IMR-90 (cell line): Measurements from ENCODE around the gene CREB3L1. TPM values are rescaled to one million over a fixed set of nuclear protein-coding genes. Genes with fewer than 3 reads are reported as not detected.

Source experiments
- ATAC-seq: fragments of 200-7000 bp; cut with Tn5 transposase; 2 replicates; pipeline ENCODE4 v1.9.1; 2020; ENCODE audit warnings: low read depth, mild to moderate bottlenecking, moderate library complexity
- BruUV-seq: library from RNA; stranded (reverse); fragments of 400-500 nt; replicated peaks from 2 replicates; lab custom pipeline; 2021; lab: Mats Ljungman, UMichigan
- CTCF ChIA-PET: fragments of 300-600 bp; formaldehyde crosslinking; extraction: SDS; loops from one replicate; lab custom pipeline; 2021; ENCODE audit warnings: antibody characterized with exemption; lab: Yijun Ruan, JAX
- POLR2A ChIA-PET: fragments of 300-600 bp; sonication (Branson Sonifier 250); formaldehyde crosslinking; loops from one replicate; lab custom pipeline; 2022; ENCODE audit warnings: antibody characterized with exemption; ENCODE audit not compliant: unreplicated experiment; lab: Charles Lee
- DNase-seq: peaks from one replicate; pipeline ENCODE4 v3.0.0; 2013
- H2AFZ ChIP-seq: replicated peaks from 2 replicates; pipeline ENCODE3; 2013; ENCODE audit warnings: low read length, mild to moderate bottlenecking; ENCODE audit not compliant: poor library complexity
- H2AK5ac ChIP-seq: 2 replicates; pipeline ENCODE4 v1.6.1; 2013; ENCODE audit warnings: low read depth, low read length, inconsistent platforms
- H2AK9ac ChIP-seq: replicated peaks from 2 replicates; pipeline ENCODE3; 2013; ENCODE audit warnings: mild to moderate bottlenecking, low read depth, low read length, moderate library complexity; ENCODE audit not compliant: poor library complexity
- H2BK120ac ChIP-seq: 2 replicates; pipeline ENCODE4 v1.6.1; 2013; ENCODE audit warnings: low read depth, low read length, inconsistent platforms
- H2BK15ac ChIP-seq: 3 replicates; pipeline ENCODE4 v1.6.1; 2013; ENCODE audit warnings: low read depth, low read length, inconsistent platforms
- H2BK20ac ChIP-seq: 2 replicates; pipeline ENCODE4 v1.6.1; 2013; ENCODE audit warnings: low read depth, mild to moderate bottlenecking, inconsistent platforms, low read length, moderate library complexity
- H2BK5ac ChIP-seq: 2 replicates; pipeline ENCODE4 v1.6.1; 2013; ENCODE audit warnings: mild to moderate bottlenecking, low read depth, low read length, inconsistent platforms; ENCODE audit not compliant: poor library complexity, severe bottlenecking
- H3K14ac ChIP-seq: replicated peaks from 2 replicates; pipeline ENCODE4 v1.6.1; 2013; ENCODE audit warnings: low read depth, low read length, inconsistent platforms
- H3K18ac ChIP-seq: 2 replicates; pipeline ENCODE4 v1.6.1; 2013; ENCODE audit warnings: low read depth, low read length, control low read depth
- H3K23ac ChIP-seq: 2 replicates; pipeline ENCODE4 v1.6.1; 2013; ENCODE audit warnings: low read depth, low read length, inconsistent platforms
- H3K27ac ChIP-seq: 2 replicates; pipeline ENCODE4 v1.5.1; 2013; ENCODE audit warnings: mild to moderate bottlenecking, control low read depth, low read length; ENCODE audit not compliant: insufficient read depth
- H3K27me3 ChIP-seq: 2 replicates; pipeline ENCODE4 v1.6.1; 2013; ENCODE audit warnings: low read length; ENCODE audit not compliant: control insufficient read depth, insufficient read depth
- H3K36me3 ChIP-seq: 2 replicates; pipeline ENCODE4 v1.6.1; 2013; ENCODE audit warnings: low read length, mixed read lengths; ENCODE audit not compliant: control insufficient read depth, insufficient read depth
- H3K4ac ChIP-seq: 2 replicates; pipeline ENCODE4 v1.6.1; 2013; ENCODE audit warnings: low read depth, low read length, inconsistent platforms
- H3K4me1 ChIP-seq: 2 replicates; pipeline ENCODE4 v1.6.1; 2013; ENCODE audit warnings: low read length, mixed read lengths; ENCODE audit not compliant: control insufficient read depth, insufficient read depth
- H3K4me2 ChIP-seq: 2 replicates; pipeline ENCODE4 v1.6.1; 2013; ENCODE audit warnings: low read depth, mild to moderate bottlenecking, control low read depth, low read length, moderate library complexity
- H3K4me3 ChIP-seq: 2 replicates; pipeline ENCODE4 v1.5.1; 2013; ENCODE audit warnings: low read depth, mild to moderate bottlenecking, control low read depth, low read length, moderate library complexity; ENCODE audit not compliant: insufficient read depth
- H3K56ac ChIP-seq: 2 replicates; pipeline ENCODE4 v1.6.1; 2013; ENCODE audit warnings: low read length, inconsistent platforms; ENCODE audit not compliant: insufficient read depth; ENCODE audit errors: extremely low read depth
- H3K79me1 ChIP-seq, 2 experiments: 2 replicates each; pipeline ENCODE4 v1.6.1; 2013; ENCODE audit warnings: low read length in 2 of 2, inconsistent platforms in 1 of 2, low read depth in 1 of 2
- H3K9ac ChIP-seq: 2 replicates; pipeline ENCODE4 v1.6.1; 2013; ENCODE audit warnings: low read depth, low read length, control low read depth
- H3K9me1 ChIP-seq: 2 replicates; pipeline ENCODE4 v1.6.1; 2013; ENCODE audit warnings: low read length, inconsistent platforms; ENCODE audit not compliant: insufficient read depth
- H3K9me3 ChIP-seq: 2 replicates; pipeline ENCODE4 v1.6.1; 2013; ENCODE audit warnings: low read length; ENCODE audit not compliant: control insufficient read depth, insufficient read depth
- H4K20me1 ChIP-seq: 2 replicates; pipeline ENCODE4 v1.6.1; 2013; ENCODE audit warnings: low read length, inconsistent platforms; ENCODE audit not compliant: insufficient read depth
- H4K5ac ChIP-seq: 2 replicates; pipeline ENCODE4 v1.6.1; 2013; ENCODE audit warnings: mild to moderate bottlenecking, low read depth, low read length, control low read depth
- H4K8ac ChIP-seq, 2 experiments: 2 replicates each; pipeline ENCODE4 v1.6.1; 2013; ENCODE audit warnings: low read depth in 2 of 2, low read length in 2 of 2, control low read depth in 1 of 2, inconsistent platforms in 1 of 2
- H4K91ac ChIP-seq: 2 replicates; pipeline ENCODE4 v1.6.1; 2013; ENCODE audit warnings: low read depth, low read length, inconsistent platforms; ENCODE audit not compliant: insufficient read depth
- CEBPB ChIP-seq: IDR thresholded peaks from 2 replicates; pipeline ENCODE4 v1.6.1; 2012; ENCODE audit warnings: low read depth, low read length, improper control_type of control experiment
- CHD1 ChIP-seq: IDR thresholded peaks from 2 replicates; pipeline ENCODE4 v1.6.1; 2012; ENCODE audit warnings: low read depth, low read length, improper control_type of control experiment
- ELK1 ChIP-seq: fragments of 150-350 bp; IDR thresholded peaks from 2 replicates; pipeline ENCODE4 v1.6.1; 2016; ENCODE audit warnings: low read depth, mild to moderate bottlenecking, low read length, moderate library complexity, borderline replicate concordance
- FOS ChIP-seq: fragments of 150-350 bp; IDR thresholded peaks from 2 replicates; pipeline ENCODE4 v1.6.1; 2016; ENCODE audit warnings: low read depth, low read length
- MAFK ChIP-seq: IDR thresholded peaks from 2 replicates; pipeline ENCODE4 v1.6.1; 2012; ENCODE audit warnings: low read depth, low read length, improper control_type of control experiment
- MAZ ChIP-seq: IDR thresholded peaks from 2 replicates; pipeline ENCODE4 v1.6.1; 2012; ENCODE audit warnings: low read depth, mild to moderate bottlenecking, low read length, improper control_type of control experiment, moderate library complexity, borderline replicate concordance
- NFE2L2 ChIP-seq: fragments of 150-350 bp; IDR thresholded peaks from 2 replicates; pipeline ENCODE4 v1.6.1; 2016; ENCODE audit warnings: low read depth, mild to moderate bottlenecking, low read length
- POLR2A ChIP-seq: IDR thresholded peaks from 2 replicates; pipeline ENCODE4 v1.6.1; 2012; ENCODE audit warnings: mild to moderate bottlenecking, low read depth, low read length
- RCOR1 ChIP-seq: IDR thresholded peaks from 2 replicates; pipeline ENCODE4 v1.6.1; 2012; ENCODE audit warnings: mild to moderate bottlenecking, low read length, improper control_type of control experiment; ENCODE audit not compliant: insufficient replicate concordance
- SMC3 ChIP-seq: fragments of 150-350 bp; IDR thresholded peaks from 2 replicates; pipeline ENCODE4 v1.6.1; 2016; ENCODE audit warnings: low read depth, mild to moderate bottlenecking, antibody characterized with exemption, low read length, moderate library complexity
- WGBS, 2 experiments: methylation state at CpG; one replicate each; pipeline versions ENCODE4 v1.1.5 to v1.1.7; 2013; ENCODE audit warnings: missing lambda C conversion rate in 2 of 2; ENCODE audit not compliant: insufficient read length in 1 of 2; ENCODE audit errors: extremely low coverage in 2 of 2; 5-methylcytosine and 5-hydroxymethylcytosine counted together
- dilution Hi-C: fragments of 300-500 bp; cut with HindIII; formaldehyde crosslinking; loops from one replicate; pipeline ENCODE4 v1.14.3; 2018; ENCODE audit warnings: low sequenced_read_pairs; ENCODE audit not compliant: unreplicated experiment
- in situ Hi-C: fragments of 300-500 bp; cut with MboI; formaldehyde crosslinking; loops from 3 replicates; pipeline ENCODE4 v1.14.3; 2019; ENCODE audit warnings: low sequenced_read_pairs, inconsistent platforms, mixed read lengths
- intact Hi-C: fragments of 100-400 bp; cut with micrococcal nuclease; formaldehyde crosslinking; loops from 2 replicates; pipeline ENCODE4 v1.10.0; 2022
- polyA plus RNA-seq, 3 experiments: library from polyadenylated mRNA; depleted of rRNA; stranded (reverse); fragments of >200 nt; gene quantifications; 2 replicates each; pipeline ENCODE4 v1.2.3, GENCODE V29; 2012; ENCODE audit warnings: low replicate concordance in 1 of 3
- total RNA-seq: library from RNA; depleted of rRNA; stranded (reverse); fragments of >200 nt; gene quantifications from 2 replicates; pipeline ENCODE4 v1.2.3, GENCODE V29; 2012
- TF ChIP-seq, protein P1 (sequence below): conservative IDR thresholded peaks from 2 replicates; pipeline ENCODE4 v1.5.1; 2012; ENCODE audit warnings: mild to moderate bottlenecking, low read depth, low read length, improper control_type of control experiment
- TF ChIP-seq, protein P2 (sequence below): fragments of 150-350 bp; IDR thresholded peaks from 2 replicates; pipeline ENCODE4 v1.6.1; 2017; ENCODE audit warnings: mild to moderate bottlenecking, antibody characterized with exemption, low read length, low read depth

CREB3L1 gene
- total and polyA plus RNA-seq, 2 of the 4 experiments (the other 2 are of a cell fraction) = 8.1 to 82.3 TPM

- Histone ChIP-seq H3K4ac (peak overlapping the region; percentile 98), H2BK120ac (peak overlapping the region; percentile 98), H3K27ac (peak overlapping the region; percentile 98), H2AK9ac (peak overlapping the region; percentile 98), H3K9ac (peak overlapping the region; percentile 79), H3K36me3 (peaks cover 11% of the 10 kb centered on the region), H3K14ac (peak overlapping the region; percentile 95), H2BK5ac (peak overlapping the region; percentile 94), H4K91ac (peak overlapping the region; percentile 96), H3K79me1 (peaks cover 22 to 74% of the 10 kb centered on the region in 2 experiments), H3K4me1 (peaks cover 69% of the 10 kb centered on the region), H3K9me3 (no peaks in the 10 kb centered on the region), H2AK5ac (peak overlapping the region; percentile 97), H3K9me1 (peaks cover 30% of the 10 kb centered on the region), H4K8ac (peak overlapping the region; percentile 89 to 90), H3K18ac (peak overlapping the region; percentile 73), H3K4me3 (peak overlapping the region; percentile 41), H2AFZ (peak overlapping the region; percentile 46), H3K27me3 (no peaks in the 10 kb centered on the region), H3K56ac (peak overlapping the region; percentile 93), H2BK15ac (peak overlapping the region; percentile 87; the same call in 2 of the 3 replicates), H4K5ac (peak overlapping the region; percentile 74), H2BK20ac (peak overlapping the region; percentile 97), H3K23ac (peak overlapping the region; percentile 97), H3K4me2 (peak overlapping the region; percentile 78), H4K20me1 (peaks cover 42% of the 10 kb centered on the region)
- ChIA-PET CTCF (interaction anchor here (0.6 to 3.9 kb wide), 4 partner anchors 17 to 55 kb away, joined by 3 to 31 read pairs (median 6); partner anchors contain the start of gene CREB3L1), POLR2A (interaction anchor here (0.6 to 2.3 kb wide), 5 partner anchors 16 to 394 kb away, joined by 4 to 14 read pairs (median 10); no protein-coding TSS in a partner anchor)
- peak; percentile 51 for ATAC-seq
- WGBS, 2 experiments = 40% methylated on average over 1 of the region's 24 CpGs; no CpG with 5 or more reads in 1 of the 2 experiments
- peak; percentile 97 for DNase-seq
- in situ Hi-C loops = no loop called here
- no TSS peak for BruUV-seq
- intact Hi-C loops = no loop called here
- dilution Hi-C loops = no loop called here
- TF ChIP-seq CEBPB = no peak
- no peak for TF ChIP-seq POLR2A
- TF ChIP-seq, protein P1, sequence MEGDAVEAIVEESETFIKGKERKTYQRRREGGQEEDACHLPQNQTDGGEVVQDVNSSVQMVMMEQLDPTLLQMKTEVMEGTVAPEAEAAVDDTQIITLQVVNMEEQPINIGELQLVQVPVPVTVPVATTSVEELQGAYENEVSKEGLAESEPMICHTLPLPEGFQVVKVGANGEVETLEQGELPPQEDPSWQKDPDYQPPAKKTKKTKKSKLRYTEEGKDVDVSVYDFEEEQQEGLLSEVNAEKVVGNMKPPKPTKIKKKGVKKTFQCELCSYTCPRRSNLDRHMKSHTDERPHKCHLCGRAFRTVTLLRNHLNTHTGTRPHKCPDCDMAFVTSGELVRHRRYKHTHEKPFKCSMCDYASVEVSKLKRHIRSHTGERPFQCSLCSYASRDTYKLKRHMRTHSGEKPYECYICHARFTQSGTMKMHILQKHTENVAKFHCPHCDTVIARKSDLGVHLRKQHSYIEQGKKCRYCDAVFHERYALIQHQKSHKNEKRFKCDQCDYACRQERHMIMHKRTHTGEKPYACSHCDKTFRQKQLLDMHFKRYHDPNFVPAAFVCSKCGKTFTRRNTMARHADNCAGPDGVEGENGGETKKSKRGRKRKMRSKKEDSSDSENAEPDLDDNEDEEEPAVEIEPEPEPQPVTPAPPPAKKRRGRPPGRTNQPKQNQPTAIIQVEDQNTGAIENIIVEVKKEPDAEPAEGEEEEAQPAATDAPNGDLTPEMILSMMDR = no peak
- no peak for TF ChIP-seq SMC3
- TF ChIP-seq MAFK = no peak
- TF ChIP-seq ELK1 = no peak
- TF ChIP-seq FOS = peak; percentile 85
- no peak for TF ChIP-seq CHD1
- TF ChIP-seq RCOR1 = peak; percentile 23
- TF ChIP-seq, protein P2, sequence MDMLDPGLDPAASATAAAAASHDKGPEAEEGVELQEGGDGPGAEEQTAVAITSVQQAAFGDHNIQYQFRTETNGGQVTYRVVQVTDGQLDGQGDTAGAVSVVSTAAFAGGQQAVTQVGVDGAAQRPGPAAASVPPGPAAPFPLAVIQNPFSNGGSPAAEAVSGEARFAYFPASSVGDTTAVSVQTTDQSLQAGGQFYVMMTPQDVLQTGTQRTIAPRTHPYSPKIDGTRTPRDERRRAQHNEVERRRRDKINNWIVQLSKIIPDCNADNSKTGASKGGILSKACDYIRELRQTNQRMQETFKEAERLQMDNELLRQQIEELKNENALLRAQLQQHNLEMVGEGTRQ = no peak
- TF ChIP-seq MAZ = peak; percentile 74
- TF ChIP-seq NFE2L2 = no peak
Measured at GRCh38 chr11:46294365-46295309, 17.2 kb downstream of the CREB3L1 start.
